Neural progenitor cell (in vitro differentiated cells): ENCODE results near the gene TTYH2.

Experiments
- CTCF ChIP-seq: fragments of 200-600 bp; sonication (generic); IDR thresholded peaks from 2 replicates; pipeline ENCODE4 v1.5.1; 2017; ENCODE audit warnings: antibody characterized with exemption, mild to moderate bottlenecking
- EZH2 ChIP-seq: fragments of 200-600 bp; sonication (generic); IDR thresholded peaks from 2 replicates; pipeline ENCODE4 v1.6.1; 2017; ENCODE audit warnings: antibody characterized with exemption, mild to moderate bottlenecking, moderate library complexity
- EZH2phosphoT487 ChIP-seq: fragments of 200-600 bp; sonication (generic); IDR thresholded peaks from 2 replicates; pipeline ENCODE4 v1.6.1; 2017; ENCODE audit warnings: antibody characterized with exemption

DNA sequence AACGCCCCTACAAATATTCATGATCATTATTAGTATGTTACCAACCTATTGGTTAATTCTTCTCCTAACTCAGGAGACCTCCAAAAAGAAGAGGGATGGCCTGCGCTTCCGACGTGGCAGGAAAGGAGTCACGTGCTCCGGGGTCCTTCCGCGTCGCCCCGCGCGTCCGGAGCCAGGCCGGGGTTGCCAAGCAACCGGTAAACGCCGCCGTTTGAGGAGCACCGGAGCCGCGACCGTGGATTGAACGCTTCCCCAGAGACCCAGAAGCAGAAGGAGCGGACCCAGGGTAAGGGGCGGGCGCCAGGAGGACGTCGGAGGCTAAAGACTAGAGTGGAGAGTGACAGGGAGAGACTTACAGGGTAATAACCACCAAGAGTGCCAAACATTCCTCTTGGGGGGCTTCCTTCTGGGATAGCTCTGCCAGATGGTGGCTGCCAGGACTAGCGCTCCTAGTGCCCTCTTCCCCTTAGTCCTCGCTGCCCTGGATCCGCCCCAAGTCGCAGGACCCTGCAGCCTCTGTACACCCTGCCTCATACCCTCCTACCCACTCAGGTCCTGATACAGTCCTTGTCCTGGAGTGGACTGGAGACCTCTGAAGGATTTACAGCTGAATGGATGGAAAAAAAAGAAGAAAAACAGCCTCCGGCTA is 60.8 kb downstream of the TTYH2 start, which contains the start of gene DNAI2:
- no peak for TF ChIP-seq CTCF
- no peak for TF ChIP-seq EZH2phosphoT487
- TF ChIP-seq EZH2, result no peak
